ENCODE data around the gene GTF2A1L.
"Not testable (repeated sequence)": the region's sequence is repeated elsewhere in the genome, so short reads cannot be mapped to it uniquely, and the experiment has no call there.

GTF2A1L gene, protein sequence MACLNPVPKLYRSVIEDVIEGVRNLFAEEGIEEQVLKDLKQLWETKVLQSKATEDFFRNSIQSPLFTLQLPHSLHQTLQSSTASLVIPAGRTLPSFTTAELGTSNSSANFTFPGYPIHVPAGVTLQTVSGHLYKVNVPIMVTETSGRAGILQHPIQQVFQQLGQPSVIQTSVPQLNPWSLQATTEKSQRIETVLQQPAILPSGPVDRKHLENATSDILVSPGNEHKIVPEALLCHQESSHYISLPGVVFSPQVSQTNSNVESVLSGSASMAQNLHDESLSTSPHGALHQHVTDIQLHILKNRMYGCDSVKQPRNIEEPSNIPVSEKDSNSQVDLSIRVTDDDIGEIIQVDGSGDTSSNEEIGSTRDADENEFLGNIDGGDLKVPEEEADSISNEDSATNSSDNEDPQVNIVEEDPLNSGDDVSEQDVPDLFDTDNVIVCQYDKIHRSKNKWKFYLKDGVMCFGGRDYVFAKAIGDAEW

DNA sequence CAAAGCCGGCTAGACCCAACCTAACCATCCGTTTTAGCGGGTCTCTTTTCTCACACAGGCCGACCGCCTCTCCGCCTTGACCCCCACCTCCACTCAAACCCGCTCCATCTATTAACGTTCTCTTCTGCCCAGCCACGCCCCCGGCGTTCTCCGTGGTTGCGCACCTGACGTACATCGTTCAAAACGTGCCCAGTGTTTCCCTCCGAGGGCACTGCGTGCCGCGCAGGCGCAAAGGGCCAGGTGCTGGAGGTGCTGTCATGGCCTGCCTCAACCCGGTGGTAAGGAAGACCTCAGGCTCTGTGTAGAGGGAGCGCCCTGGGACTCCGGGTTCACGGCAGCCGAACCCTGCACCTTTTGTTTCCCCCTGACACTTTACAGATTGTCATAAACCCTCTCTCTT, at the start of gene GTF2A1L:
Gene GTF2A1L (plus strand): TSS at position 239 of the 400 bp plus-strand sequence. CDS start 19 bp downstream, at position 258.
- DNase-seq, result no peak

DNA sequence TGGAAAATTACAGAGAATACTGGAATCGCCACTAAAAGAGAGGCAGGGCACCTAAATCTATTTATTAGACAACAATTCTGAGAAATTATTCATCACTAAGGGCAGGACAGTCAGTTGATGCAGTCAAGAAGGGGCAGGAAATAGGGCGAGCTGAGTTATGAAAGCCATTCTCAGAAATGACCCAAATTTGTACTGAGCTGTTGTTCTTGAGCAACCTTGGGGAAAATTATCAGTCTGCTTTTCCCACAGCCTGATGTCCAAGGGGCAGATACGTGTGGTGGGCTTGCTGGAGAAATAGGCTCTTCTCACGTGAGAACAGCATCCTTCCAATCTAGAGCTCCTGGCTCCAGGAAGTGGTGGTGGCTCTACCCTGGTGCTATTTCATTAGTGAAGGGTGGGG, 49.1 kb upstream of the GTF2A1L start:
- no peak for DNase-seq

GRCh38 chr2:48569433-48569832, 48.2 kb upstream of the GTF2A1L start:
- DNase-seq, result no peak

- no peak for DNase-seq
Observed at GRCh38 chr2:48572816-48573215, 44.8 kb upstream of the GTF2A1L start.

DNA sequence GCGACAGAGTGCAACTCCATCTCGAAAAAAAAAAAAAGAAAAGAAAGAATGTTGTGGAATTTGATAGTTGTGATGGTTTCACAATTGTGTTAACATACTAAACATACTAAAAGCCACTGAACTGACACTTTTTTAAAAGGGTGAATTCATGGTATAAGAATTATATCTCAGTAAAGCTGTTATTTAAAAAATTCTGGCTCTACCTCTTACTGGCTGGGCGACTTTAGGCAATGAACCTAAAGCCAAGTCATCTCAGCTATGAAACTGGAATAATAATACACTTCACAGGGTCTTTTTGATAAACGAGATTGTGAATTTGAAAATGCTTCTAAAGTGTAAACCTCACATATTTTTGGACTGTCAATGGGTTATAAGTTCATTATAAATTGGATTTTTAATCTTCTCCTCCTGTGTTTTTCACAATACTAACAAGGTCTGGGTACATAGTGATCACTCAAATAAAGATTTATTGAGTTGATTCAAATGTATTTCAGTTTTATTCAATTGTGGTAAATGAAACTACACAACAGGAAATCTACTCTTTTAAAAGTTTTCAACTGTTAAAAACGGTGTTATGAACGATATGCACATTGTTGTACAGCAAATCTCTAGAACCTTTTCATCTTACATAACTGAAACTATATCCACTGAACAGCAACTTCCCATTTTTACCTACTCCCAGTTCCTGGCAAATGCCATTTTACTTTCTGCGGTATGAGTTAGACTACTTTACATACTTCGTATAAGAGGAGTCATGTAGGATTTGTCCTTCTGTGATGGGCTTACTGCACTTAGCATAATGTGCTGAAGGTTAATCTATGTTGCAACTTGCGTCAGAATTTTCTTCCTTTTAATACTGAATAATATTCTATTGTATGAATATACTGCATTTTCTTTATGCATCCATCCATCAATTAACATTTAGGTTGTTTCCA, 43.0 kb upstream of the GTF2A1L start:
- DNase-seq, result no peak

DNA sequence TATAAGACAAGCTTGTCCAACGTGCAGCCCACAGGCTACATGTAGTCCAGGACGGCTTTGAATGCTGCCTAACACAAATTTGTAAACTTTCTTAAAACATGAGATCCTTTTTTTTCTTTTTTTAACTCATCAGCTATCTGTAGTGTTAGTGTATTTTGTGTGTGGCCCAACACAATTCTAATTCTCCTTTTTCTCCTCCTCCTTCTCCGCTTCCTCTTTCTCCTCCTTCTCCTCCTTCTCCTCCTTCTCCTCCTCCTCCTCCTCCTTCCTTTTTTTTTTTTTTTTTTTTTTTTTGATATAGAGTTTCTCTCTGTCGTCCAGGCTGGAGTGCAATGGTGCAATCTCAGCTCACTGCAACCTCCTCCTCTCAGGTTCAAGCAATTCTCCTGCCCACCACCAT, 39.3 kb upstream of the GTF2A1L start:
- DNase-seq, result no peak

GRCh38 chr2:48583961-48584360, 33.7 kb upstream of the GTF2A1L start:
- DNase-seq, result no peak

GRCh38 chr2:48584551-48584950, 33.1 kb upstream of the GTF2A1L start:
- no peak for DNase-seq

DNA sequence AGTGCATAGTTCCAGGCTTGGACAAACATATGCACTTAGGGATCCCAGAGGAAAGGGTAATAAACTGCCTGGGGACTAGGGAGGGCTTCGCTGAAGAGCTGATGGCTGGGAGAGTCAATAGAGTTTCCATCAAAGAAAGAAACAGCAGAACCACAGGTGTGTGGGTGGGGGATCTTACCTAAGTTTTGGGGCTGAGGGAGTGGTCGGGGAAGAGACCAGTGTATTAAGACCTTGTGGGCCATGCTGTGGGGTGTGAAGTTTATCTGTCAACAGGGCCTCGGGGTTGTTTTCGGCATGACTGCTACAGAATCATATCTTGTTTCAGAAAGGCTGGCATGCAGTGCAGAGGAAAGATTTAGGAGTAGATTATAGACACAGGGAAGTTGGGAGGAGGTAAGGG, 31.2 kb upstream of the GTF2A1L start:
- DNase-seq, result no peak

- DNase-seq, result no peak
Observed at GRCh38 chr2:48587560-48587959, 30.1 kb upstream of the GTF2A1L start.

- no peak for DNase-seq
Observed at GRCh38 chr2:48587961-48588360, 29.7 kb upstream of the GTF2A1L start.

DNA sequence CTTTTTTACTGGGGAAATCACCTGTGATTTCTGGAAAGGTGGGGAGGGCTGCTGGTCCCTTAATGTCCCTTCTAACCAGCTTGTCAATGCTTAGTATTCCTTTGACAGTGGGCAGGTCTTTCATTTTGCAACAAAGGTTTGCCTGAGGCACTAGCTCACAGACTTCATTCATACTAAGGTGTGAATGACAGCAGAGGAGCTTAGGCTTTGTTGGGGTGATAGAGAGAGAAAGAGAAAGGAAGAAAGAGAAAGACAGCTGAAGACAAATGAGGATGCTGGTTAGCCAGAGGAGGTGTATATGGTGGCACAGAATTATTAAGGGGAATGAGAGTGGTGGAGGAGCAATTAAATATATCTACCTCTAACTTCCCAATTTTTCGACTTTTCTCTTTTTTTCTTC, 28.9 kb upstream of the GTF2A1L start:
- DNase-seq, result no peak

DNA sequence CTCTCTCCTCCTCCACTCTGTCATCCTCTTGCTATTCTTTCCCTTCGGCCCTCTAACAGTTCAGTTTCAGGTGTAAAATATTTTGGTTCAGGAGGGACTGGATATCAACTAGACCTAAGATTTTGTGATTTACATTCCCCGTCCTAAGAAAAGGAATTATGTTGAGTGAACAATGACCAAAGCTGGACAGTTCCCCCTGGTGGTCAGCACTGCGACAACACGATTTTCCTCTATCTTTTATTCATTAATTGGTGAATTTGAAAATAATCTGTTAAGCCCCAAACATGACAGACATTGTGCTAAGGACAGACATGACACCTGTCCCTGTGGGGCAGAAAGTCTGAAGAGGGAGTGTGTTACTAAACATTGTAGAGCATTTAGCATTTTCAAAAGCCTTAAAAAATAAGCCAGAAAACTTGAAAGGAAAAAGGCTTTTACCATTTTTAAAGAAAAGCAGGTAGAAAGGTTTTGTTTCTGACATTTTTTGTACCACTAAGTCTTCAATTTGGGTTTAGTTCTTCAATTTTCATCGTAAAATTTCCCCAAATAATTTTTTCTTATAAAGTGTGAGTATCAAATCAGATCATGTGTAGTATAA, 28.4 kb upstream of the GTF2A1L start:
- peak; percentile 14 to 58 for DNase-seq

- no peak for DNase-seq
Observed at GRCh38 chr2:48590017-48590416, 27.6 kb upstream of the GTF2A1L start.

- DNase-seq, result no peak
Observed at GRCh38 chr2:48592067-48592466, 25.6 kb upstream of the GTF2A1L start.

DNA sequence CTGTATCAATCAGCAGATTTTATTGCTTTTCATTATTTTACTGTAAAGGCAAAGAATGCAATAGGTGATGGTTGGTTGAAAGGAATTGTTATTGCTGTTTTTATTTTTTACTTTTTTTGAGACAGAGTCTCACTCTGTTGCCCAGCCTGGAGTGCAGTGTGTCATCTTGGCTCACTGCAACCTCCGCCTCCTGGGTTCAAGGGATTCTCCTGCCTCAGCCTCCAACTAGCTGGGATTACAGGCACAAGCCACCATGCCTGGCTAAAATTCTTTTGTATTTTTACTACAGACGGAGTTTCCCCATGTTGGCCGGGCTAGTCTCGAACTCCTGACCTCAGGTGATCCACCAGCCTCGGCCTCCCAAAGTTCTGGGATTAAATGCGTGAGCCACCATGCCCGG, 20.9 kb upstream of the GTF2A1L start:
- not testable (repeated sequence) for DNase-seq

DNA sequence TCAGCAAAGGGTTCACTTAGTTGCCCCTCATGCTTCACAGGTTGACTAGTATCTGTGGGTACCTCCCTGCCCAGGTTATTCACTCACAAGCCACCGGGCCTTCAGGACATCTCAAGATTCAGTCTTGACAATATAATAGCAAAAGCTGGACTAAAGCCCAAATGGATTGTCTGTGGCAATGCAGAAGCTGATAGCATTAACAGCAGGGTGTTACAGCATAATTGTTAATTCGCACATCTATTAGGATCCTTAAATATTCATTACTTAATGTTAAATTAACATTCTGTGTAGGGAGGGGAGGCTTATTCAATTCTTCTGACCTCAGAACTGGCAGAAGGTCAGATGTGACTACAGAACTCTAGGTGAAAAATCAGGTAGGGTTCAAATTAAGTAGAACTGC, 20.2 kb upstream of the GTF2A1L start:
- DNase-seq, result no peak

DNA sequence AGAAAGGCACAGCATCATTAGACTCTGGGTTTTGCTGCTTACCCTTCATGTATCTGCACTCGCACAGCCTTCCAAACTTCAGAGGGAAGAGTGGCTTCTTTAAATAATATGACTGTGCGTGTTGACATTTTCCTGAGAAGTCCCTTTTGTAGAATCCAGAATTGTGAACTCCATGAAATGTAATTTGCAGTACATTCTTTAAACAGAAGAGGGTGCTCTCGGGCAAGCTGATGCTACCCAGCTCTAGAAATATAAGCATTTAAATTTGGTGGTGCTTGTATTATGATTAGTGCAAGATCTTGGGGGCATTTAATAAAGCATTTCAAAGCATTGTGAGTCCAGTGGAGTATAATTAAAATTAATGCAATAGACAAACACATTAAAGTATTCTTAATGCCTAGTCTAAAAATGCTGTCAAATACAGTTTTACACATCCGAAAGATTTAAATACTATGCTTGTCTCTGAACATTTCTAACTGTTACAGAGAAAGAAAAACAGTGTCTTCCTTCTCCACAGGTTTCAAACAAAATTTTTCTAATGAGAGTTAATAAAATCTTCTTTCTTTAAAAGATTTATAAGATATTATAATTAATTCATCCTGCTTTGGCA, 17.3 kb upstream of the GTF2A1L start:
- peak; percentile 34 to 64 for DNase-seq

GRCh38 chr2:48600917-48601316, 16.7 kb upstream of the GTF2A1L start:
- no peak for DNase-seq

- DNase-seq, result peak; percentile 17 to 52
Observed at GRCh38 chr2:48601349-48601748, 16.3 kb upstream of the GTF2A1L start.

DNA sequence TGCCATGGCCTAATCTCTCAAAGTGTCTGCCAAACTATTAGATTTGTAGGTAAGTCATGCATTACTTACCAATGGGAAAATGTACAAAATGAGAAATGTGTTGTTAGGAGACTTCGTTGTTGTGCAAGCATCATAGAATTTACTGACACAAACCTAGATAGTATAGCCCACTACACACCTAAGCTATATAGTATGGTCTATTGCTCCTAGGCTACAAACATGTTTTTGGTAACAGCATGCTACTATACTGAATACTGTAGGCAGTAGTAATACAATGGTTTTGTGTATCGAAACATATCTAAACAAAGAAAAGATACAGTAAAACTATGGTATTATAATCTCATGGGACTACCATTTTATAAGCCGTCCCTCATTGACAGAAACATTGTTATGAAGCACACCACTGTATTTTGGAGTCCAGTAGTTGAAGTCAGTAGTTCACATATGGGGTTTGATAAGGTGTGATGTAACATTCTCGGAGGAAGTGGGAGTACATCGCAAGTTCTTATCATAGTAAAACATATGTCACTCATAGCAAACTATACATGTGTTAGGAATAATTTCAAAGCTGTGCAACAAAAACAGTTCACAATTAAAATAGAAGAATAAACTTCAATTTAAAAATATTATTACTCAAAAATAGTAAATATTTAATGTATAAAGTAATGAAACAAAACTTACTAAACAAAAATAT, 12.0 kb upstream of the GTF2A1L start:
- no peak for DNase-seq
